NCI-H146 treated with DMSO at 0.1 percent for 48 hours (cell line): Measurements from ENCODE around the gene TUBB.
"Not testable (repeated sequence)": the region's sequence is repeated elsewhere in the genome, so short reads cannot be mapped to it uniquely, and the experiment has no call there.

Experiments
- DNase-seq: peaks from one replicate; lab custom pipeline; 2025; ENCODE audit not compliant: unreplicated experiment; lab: John Stamatoyannopoulos, UW

The TUBB gene

DNA sequence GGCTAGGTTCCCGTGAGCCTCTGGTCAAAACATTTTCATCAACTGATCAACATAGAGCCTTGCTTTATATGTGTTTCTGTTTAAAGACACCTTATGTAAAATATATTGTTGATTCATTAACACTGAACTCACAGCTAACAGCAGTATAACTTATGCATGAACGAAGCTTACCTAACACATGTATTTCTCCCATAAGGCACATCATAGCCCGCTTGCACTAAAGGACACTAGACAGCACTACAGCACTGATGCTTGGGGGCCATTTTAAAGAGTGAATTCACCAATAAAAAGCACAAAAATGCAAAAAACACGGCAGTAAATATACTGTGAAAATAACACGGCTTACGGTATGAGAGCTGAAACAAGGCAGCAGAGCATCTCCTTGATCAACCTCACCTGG is 18.4 kb downstream of the TUBB start:
- DNase-seq = no peak

GRCh38 chr6:30740540-30740870 is 20.4 kb downstream of the TUBB start:
- DNase-seq = no peak

- no peak for DNase-seq
Measured at GRCh38 chr6:30741063-30741779, 21.1 kb downstream of the TUBB start.

GRCh38 chr6:30741789-30742315 is 21.7 kb downstream of the TUBB start:
- DNase-seq = no peak

- peak; percentile 78 for DNase-seq
Measured at GRCh38 chr6:30742316-30743098, 22.4 kb downstream of the TUBB start, which contains the start of gene FLOT1. Gene FLOT1 (minus strand): TSS chr6:30742687. CDS start chr6:30742189, 498 bp downstream.

GRCh38 chr6:30743099-30744053 is 23.2 kb downstream of the TUBB start:
- DNase-seq = no peak

DNA sequence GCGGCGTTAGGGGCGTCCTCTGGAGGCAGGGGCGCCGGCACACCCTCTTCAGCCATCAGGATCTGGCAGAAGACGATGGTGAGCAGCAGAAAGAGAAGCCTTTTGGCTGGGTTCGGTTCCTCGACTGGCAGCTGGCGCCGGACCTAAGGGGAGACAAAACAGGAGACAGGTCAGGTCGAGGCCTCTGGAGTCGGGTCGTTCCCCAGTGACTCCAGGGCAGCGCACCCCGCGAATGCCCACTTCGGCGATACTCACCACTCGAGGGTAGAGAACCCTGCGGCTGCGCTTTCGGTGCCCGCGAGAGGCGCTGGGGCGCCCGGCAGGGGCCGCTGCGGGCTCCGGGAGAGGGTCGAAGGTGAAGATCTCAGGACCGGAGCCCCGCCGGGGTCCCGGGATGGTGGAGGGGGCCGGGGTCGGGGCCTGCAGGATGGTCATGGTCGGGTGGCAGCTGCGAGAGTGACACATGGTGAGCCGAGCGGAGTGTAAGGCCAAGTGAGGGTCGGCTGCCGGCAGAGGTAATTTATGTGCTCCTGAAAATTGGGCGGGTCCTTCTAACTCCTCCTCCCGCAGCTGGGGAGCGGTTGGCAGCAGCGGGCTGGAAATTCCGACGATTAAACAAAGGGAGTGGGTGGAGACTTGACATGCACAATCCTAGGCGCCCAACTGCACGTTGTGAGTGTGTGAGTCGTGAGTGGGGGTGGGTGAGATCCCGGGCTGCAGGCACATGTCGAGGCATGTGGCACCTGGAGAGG is 24.1 kb downstream of the TUBB start, which contains the start of gene IER3:
Gene IER3, minus strand, starts transcription at position 494 of the 752 bp plus-strand sequence. Its CDS starts 29 bp downstream, at position 465.
- peak; percentile 46 for DNase-seq

- no peak for DNase-seq
Measured at GRCh38 chr6:30747300-30747687, 27.1 kb downstream of the TUBB start.

- no peak for DNase-seq
Measured at GRCh38 chr6:30747902-30748769, 28.0 kb downstream of the TUBB start.

DNA sequence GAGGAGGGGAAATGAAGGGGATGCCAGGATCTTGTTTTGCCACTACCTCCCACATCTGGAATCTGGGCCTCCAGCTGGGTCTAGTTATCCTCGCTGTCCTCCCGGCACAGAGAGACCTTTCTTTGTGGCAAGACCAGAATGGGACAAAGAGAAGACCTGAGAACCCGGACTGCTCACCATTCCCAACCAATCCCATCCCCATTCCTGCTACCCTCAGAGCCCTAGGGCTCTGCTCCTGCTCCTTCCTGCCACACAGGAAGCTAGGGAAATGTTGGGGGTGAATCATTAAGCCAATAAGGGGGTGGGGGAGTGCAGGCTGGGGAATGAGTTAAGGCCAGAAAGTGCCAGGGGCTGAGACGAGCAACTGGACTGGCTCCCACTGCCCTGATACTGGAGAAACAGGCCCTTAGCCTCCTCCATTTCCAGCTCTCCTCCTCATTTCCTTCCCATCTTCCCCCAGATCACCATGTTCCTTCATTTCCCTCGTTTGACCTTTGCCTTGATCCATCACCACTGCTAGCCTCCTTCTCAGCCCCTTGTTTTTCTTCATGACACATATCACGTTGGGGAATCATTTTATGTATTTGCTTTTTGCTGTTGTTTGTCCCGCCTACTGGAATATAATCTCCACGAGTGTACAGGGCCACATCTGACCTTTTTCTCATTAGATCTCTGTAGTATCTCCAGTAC is 28.8 kb downstream of the TUBB start:
- DNase-seq = no peak

DNA sequence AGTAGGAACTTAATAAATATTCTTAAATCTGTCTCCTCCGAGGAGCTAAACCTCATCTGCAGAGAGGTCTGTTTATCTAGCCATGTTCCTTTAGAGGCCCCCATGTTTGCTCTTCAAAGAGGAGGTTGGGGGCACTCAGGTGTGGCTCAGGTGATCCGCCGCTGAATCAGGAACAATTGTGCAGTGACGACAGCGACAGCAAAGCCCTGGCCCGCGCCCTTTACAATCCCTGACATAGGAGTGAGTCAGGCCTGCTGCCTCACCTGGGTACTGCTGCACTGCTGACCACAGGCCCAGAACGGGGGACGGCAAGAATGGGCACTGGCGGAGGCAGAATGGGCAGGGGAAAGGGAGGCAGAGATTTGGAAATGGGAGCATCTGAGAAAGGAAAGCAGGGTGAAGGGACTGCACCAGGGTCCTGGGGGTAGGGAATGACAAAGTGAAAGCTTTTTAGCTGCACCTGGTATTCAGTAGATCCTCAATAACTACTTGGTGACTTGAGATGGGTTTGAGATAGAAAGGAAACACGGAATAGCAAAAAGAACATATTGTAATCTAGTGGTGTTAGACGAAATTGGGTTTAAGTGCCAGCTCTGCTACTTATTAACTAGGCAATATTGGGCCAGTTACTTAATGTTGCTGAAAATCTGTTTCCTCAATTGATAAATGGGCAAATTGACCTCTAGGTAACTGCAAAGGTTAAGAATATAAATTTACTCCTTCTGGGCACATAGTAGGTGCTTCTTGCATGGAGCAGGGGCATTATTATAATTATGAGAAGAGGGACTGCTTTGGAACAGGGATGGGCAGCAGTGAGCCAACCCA is 29.6 kb downstream of the TUBB start:
- DNase-seq = no peak

- no peak for DNase-seq
Measured at GRCh38 chr6:30750379-30750668, 30.2 kb downstream of the TUBB start.

GRCh38 chr6:30752157-30752927 is 32.2 kb downstream of the TUBB start:
- no peak for DNase-seq

DNA sequence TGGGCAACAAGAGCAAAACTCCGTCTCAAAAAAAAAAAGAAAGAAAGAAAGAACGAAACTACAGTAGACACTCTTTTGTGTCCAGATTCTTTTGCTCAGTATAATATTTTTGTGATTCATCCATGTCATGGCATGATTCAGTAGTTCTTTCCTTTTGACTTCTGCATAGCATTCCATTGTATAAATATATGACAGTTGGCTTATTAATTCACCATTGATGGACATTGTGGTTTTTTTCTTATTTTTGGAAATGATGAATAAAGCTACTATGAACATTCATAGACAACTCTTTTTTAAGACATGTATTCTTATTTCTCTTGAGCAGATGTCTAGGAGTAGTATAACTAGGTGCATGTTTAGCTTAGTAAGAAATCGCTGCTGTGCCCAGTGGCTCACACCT is 34.5 kb downstream of the TUBB start:
- DNase-seq = no peak

- DNase-seq = not testable (repeated sequence)
Measured at GRCh38 chr6:30756405-30757003, 36.4 kb downstream of the TUBB start.

DNA sequence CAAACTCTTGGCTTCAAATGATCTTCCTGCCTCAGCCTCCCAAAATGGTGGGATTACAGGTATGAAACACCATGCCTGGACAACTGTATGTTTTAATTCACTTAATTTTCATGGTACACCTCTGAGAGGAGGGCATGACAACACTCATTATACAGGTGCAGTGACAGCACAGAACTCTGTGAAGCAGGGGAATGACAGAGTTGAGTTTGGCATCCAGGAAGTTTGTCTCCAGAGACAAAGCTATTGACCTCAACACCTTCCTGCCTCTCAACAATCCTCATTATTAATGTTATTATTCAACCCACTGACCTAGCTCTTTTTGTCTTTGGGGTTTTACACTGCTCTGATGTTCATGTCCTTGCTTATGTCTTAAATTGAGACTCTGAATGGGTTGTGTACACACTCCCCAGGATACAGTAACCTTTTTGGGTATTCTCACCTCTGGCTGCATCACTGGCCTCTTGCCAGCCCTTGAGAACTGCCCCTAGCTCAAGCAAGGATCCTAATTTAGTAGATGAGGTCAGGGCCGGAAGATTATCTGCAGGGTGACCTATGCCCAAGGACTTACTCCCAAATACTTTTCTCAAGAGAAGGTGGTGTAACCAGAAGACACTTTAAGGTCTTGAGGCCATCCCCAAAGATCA is 37.2 kb downstream of the TUBB start:
- DNase-seq = no peak
